ENCODE measurements around the gene SHQ1.
A peak's percentile ranks its signal among the peaks of the same experiment; 100 is the strongest.

SHQ1 gene

DNA sequence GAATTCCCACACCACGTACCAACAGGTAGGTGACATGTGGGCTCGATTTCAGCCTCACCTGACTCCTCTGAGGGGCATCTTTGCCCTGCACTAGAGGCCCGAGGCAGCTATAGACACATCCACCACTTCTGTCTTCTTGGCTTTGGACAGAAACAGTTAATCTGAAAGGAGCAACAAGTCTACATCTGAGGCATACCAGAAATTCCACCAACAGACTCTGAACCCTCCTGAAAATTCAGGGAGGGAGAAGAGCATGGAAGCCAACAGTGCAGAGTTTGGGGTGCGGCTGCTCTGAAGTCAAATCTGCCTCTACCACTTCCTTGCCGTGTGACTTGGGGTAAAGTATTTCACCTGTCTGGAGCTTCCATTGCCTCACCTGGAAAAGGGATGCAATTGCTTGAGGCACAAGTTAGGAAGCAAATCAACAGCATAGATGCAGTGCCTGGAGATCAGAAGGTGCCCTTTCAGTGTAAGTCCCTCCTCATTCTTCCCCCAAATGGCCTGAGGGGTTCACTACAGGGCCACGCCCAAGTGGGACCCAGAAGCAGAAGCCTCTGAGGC is 119.8 kb downstream of the SHQ1 start:
- Mint-ChIP-seq H3K9me3 (peaks cover 7% of the 10 kb centered on the region), H3K36me3 (ENCODE audit: low read depth) (peaks cover 4% of the 10 kb centered on the region), H3K4me3 (no peak overlapping the region), H3K27ac (no peak overlapping the region), H3K4me1 (peaks cover 21% of the 10 kb centered on the region), H3K27me3 (ENCODE audit: low read depth) (peaks cover 39% of the 10 kb centered on the region)
- no peak for TF ChIP-seq CTCF (IDR thresholded peaks at IDR 0.05; ENCODE audit: unreplicated experiment in 3 of 3)

- no peaks in the 10 kb centered on the region for H3K36me3 Mint-ChIP-seq (ENCODE audit: low read depth)
- peaks cover 2% of the 10 kb centered on the region for H3K9me3 Mint-ChIP-seq
- no peak overlapping the region for H3K4me3 Mint-ChIP-seq
These were observed 120.5 kb downstream of the SHQ1 start for GRCh38 chr3:72727726-72728125.

DNA sequence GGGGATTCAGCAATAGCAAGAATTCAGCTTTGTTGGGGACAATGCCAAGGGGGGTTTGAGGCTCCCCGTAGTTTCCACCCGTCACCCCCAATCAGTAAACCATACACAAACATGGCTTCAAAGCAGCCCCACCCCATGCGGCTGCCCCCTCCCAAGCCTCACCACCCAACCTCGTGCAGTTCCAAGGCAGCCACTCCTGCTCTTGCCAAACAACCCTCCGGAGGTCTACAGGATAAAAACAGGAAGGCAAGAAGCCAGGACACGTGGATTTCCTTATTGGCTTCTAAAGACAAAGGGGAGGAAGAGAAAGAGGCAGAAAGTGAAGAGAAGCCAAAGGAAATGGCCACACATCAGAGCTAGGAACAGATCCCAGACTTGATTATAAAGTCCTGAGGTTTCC is 121.1 kb downstream of the SHQ1 start:
- Mint-ChIP-seq H3K36me3 (ENCODE audit: low read depth) (no peaks in the 10 kb centered on the region), H3K4me1 (peaks cover 24% of the 10 kb centered on the region), H3K27ac (peak overlapping the region in 2 of 3 experiments; percentile 67 to 79), H3K9me3 (no peaks in the 10 kb centered on the region), H3K4me3 (peak overlapping the region in 1 of 3 experiments; percentile 32), H3K27me3 (ENCODE audit: low read depth) (peaks cover 34% of the 10 kb centered on the region)
- no peak for TF ChIP-seq CTCF (IDR thresholded peaks at IDR 0.05; ENCODE audit: unreplicated experiment in 3 of 3)

More at GRCh38 chr3:72727726-72728125, 120.5 kb downstream of the SHQ1 start:
- H3K27me3 Mint-ChIP-seq (ENCODE audit: low read depth) = peaks cover 36% of the 10 kb centered on the region
- H3K27ac Mint-ChIP-seq = peak overlapping the region in 2 of 3 experiments; percentile 67 to 79
- TF ChIP-seq CTCF (IDR thresholded peaks at IDR 0.05; ENCODE audit: unreplicated experiment in 3 of 3) = no peak
- peaks cover 24% of the 10 kb centered on the region for H3K4me1 Mint-ChIP-seq

GRCh38 chr3:72725229-72725628 is 123.0 kb downstream of the SHQ1 start:
- Mint-ChIP-seq H3K27me3 (ENCODE audit: low read depth) (peaks cover 36% of the 10 kb centered on the region), H3K36me3 (ENCODE audit: low read depth) (no peaks in the 10 kb centered on the region), H3K9me3 (no peaks in the 10 kb centered on the region), H3K4me1 (peaks cover 24% of the 10 kb centered on the region), H3K4me3 (no peak overlapping the region), H3K27ac (no peak overlapping the region)
- TF ChIP-seq CTCF (IDR thresholded peaks at IDR 0.05; ENCODE audit: unreplicated experiment in 3 of 3) = no peak

GRCh38 chr3:72724070-72724469 is 124.2 kb downstream of the SHQ1 start:
- H3K4me3 Mint-ChIP-seq = no peak overlapping the region
- no peaks in the 10 kb centered on the region for H3K9me3 Mint-ChIP-seq
- H3K27ac Mint-ChIP-seq = no peak overlapping the region
- peaks cover 36% of the 10 kb centered on the region for H3K27me3 Mint-ChIP-seq (ENCODE audit: low read depth)
- peaks cover 24% of the 10 kb centered on the region for H3K4me1 Mint-ChIP-seq
- no peaks in the 10 kb centered on the region for H3K36me3 Mint-ChIP-seq (ENCODE audit: low read depth)
- no peak for TF ChIP-seq CTCF (IDR thresholded peaks at IDR 0.05; ENCODE audit: unreplicated experiment in 3 of 3)
